Left ventricle myocardium inferior (tissue), 1 donor: ENCODE measurements around the gene H6PD. TPM values are rescaled to one million over a fixed set of nuclear protein-coding genes. Genes with fewer than 3 reads are reported as not detected.

Experiments
- DNase-seq: peaks from one replicate; pipeline ENCODE4 v3.0.0-alpha.2; 2020
- H3K27ac ChIP-seq: fragments of 200-600 bp; replicated peaks from 2 replicates; pipeline ENCODE4 v1.8.0; 2021
- H3K27me3 ChIP-seq: fragments of 200-600 bp; 2 replicates; pipeline ENCODE4 v1.8.0; 2021; ENCODE audit warnings: low read depth
- H3K36me3 ChIP-seq: fragments of 200-600 bp; 2 replicates; pipeline ENCODE4 v1.8.0; 2021
- H3K4me1 ChIP-seq: fragments of 200-600 bp; 2 replicates; pipeline ENCODE4 v1.8.0; 2021
- H3K4me3 ChIP-seq: fragments of 200-600 bp; 2 replicates; pipeline ENCODE4 v1.8.0; 2021; ENCODE audit warnings: mild to moderate bottlenecking, moderate library complexity
- H3K9me3 ChIP-seq: fragments of 200-600 bp; replicated peaks from 2 replicates; pipeline ENCODE4 v1.8.0; 2021
- intact Hi-C: fragments of 100-400 bp; cut with micrococcal nuclease; formaldehyde crosslinking; loops from one replicate; pipeline ENCODE4 v1.11.0; 2022
- total RNA-seq: library from RNA; stranded (reverse); fragmentation: NEBNext Ultra II Directional; extraction: Animal tissue kit (Norgen Biotek cat#: 25700); gene quantifications from one replicate; pipeline ENCODE4 v1.2.1, GENCODE V29; 2021
- TF ChIP-seq, protein P1 (sequence below): fragments of 200-600 bp; IDR thresholded peaks from 2 replicates; pipeline ENCODE4 v1.8.0; 2021; ENCODE audit warnings: antibody characterized with exemption, mild to moderate bottlenecking, borderline replicate concordance
- donor health status: DM: no; HTN: yes; CAD: no; lungs with severe emphysema.

H6PD gene
- total RNA-seq, 1 donor from 2014 or later, result 21.9 TPM

- peak; percentile 37 for DNase-seq
- TF ChIP-seq, protein P1, sequence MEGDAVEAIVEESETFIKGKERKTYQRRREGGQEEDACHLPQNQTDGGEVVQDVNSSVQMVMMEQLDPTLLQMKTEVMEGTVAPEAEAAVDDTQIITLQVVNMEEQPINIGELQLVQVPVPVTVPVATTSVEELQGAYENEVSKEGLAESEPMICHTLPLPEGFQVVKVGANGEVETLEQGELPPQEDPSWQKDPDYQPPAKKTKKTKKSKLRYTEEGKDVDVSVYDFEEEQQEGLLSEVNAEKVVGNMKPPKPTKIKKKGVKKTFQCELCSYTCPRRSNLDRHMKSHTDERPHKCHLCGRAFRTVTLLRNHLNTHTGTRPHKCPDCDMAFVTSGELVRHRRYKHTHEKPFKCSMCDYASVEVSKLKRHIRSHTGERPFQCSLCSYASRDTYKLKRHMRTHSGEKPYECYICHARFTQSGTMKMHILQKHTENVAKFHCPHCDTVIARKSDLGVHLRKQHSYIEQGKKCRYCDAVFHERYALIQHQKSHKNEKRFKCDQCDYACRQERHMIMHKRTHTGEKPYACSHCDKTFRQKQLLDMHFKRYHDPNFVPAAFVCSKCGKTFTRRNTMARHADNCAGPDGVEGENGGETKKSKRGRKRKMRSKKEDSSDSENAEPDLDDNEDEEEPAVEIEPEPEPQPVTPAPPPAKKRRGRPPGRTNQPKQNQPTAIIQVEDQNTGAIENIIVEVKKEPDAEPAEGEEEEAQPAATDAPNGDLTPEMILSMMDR, result no peak
- no peaks in the 10 kb centered on the region for H3K27me3 ChIP-seq
- H3K27ac ChIP-seq, result peak overlapping the region; percentile 91
- peak overlapping the region; percentile 96 for H3K4me3 ChIP-seq
- H3K36me3 ChIP-seq, result no peaks in the 10 kb centered on the region
- peaks cover 6% of the 10 kb centered on the region for H3K9me3 ChIP-seq
- intact Hi-C loops, result no loop called here
- peaks cover 64% of the 10 kb centered on the region for H3K4me1 ChIP-seq
These were observed 59.2 kb downstream of the H6PD start for GRCh38 chr1:9293533-9294404.

- H3K27me3 ChIP-seq, result no peaks in the 10 kb centered on the region
- intact Hi-C loops, result no loop called here
- H3K4me1 ChIP-seq, result peaks cover 64% of the 10 kb centered on the region
- H3K9me3 ChIP-seq, result no peaks in the 10 kb centered on the region
- H3K27ac ChIP-seq, result peak overlapping the region; percentile 52
- TF ChIP-seq, protein P1, result no peak
- H3K36me3 ChIP-seq, result no peaks in the 10 kb centered on the region
- peak overlapping the region; percentile 96 for H3K4me3 ChIP-seq
- no peak for DNase-seq
These were observed 59.8 kb downstream of the H6PD start for GRCh38 chr1:9294405-9294773.

DNA sequence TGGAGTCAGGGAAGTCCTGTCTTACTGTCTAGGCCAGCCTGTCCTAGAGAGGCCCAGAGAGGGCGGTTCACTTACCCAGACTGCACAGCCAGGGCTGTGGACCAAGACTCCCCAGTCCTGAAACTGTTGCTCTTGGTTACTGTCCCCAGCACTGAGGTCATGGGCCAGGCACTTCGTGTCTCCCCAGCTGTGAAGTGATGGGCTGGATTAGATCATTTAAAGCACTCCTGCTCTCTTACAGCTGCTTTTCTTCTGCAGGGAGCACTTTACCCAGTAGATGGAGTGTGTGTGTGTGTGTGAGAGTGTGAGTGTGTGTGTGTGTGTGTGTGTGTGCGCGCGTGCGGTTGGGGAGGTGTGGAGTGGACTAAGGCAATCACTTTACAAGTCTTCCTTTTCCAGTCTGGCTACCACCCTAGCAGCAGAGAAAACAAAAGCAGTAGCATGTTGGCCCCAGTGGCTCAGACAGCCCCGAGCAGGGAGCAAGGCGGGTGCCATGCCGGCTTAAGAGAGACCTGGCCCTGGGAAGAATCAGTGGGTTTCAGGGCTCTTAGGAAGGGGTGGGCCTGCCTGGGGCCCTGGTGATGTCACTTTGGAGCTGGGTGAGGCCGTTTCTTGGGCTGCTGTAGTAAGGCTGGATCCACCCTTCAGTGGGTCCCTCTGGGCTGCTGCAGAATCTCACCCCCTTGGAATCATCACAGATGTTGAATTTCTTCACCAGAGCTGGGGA, 60.5 kb downstream of the H6PD start:
- TF ChIP-seq, protein P1, result no peak
- Histone ChIP-seq H3K4me1 (peaks cover 60% of the 10 kb centered on the region), H3K36me3 (no peaks in the 10 kb centered on the region), H3K9me3 (no peaks in the 10 kb centered on the region), H3K27me3 (no peaks in the 10 kb centered on the region), H3K27ac (peak overlapping the region; percentile 52), H3K4me3 (peak overlapping the region; percentile 96)
- intact Hi-C loops, result no loop called here
- peak; percentile 47 for DNase-seq

- intact Hi-C loops, result no loop called here
- H3K4me1 ChIP-seq, result peaks cover 60% of the 10 kb centered on the region
These were observed 61.3 kb downstream of the H6PD start for GRCh38 chr1:9295884-9296283.

DNA sequence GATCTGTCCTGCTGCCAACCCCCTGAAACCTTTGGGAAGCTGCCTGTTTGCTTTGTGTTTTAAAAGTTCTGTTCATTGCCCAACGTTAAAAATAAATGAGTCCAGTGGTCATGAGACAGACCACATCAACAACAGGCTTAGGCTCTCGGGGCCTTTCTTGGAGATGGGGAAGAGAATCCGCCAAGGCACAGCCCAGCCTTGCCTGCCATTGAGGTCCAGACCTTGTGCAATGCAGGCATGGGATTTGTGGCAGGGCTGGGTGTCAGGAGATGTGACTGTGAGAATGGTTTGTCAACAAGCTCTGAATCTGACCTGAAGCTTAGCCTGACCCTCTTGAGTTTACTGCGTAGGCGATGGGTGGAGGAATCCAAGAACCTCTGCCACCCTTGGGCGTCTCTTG, 62.3 kb downstream of the H6PD start:
- H3K36me3 ChIP-seq, result no peaks in the 10 kb centered on the region
- no peaks in the 10 kb centered on the region for H3K9me3 ChIP-seq
- no peak overlapping the region for H3K27ac ChIP-seq
- TF ChIP-seq, protein P1, result no peak
- H3K4me1 ChIP-seq, result peaks cover 57% of the 10 kb centered on the region
- DNase-seq, result no peak
- intact Hi-C loops, result no loop called here
- no peaks in the 10 kb centered on the region for H3K27me3 ChIP-seq
- H3K4me3 ChIP-seq, result no peak overlapping the region

More at GRCh38 chr1:9295884-9296283, 61.3 kb downstream of the H6PD start:
- Histone ChIP-seq H3K36me3 (no peaks in the 10 kb centered on the region), H3K4me3 (peak overlapping the region; percentile 96), H3K27me3 (no peaks in the 10 kb centered on the region), H3K9me3 (no peaks in the 10 kb centered on the region), H3K27ac (no peak overlapping the region)
- no peak for DNase-seq
- TF ChIP-seq, protein P1, result no peak
